Esophagus muscularis mucosa (tissue), 4 donors: Measurements from ENCODE around the gene EOGT. TPM values are rescaled to one million over a fixed set of nuclear protein-coding genes. Genes with fewer than 3 reads are reported as not detected.

ENCODE experiments used
- DNase-seq: peaks from one replicate; pipeline ENCODE4 v3.0.0-alpha.2; 2017; ENCODE audit errors: extremely low spot score
- H3K27ac ChIP-seq, 4 donors: fragments of 200-600 bp; sonication (generic); replicated peaks in 1 of 4; 1 replicate in 3 of 4; 2 replicates in 1 of 4; pipeline ENCODE4 v1.5.1; 2016 to 2019; ENCODE audit warnings: mild to moderate bottlenecking in 1 of 4
- H3K27me3 ChIP-seq, 4 donors: fragments of 200-600 bp; sonication (generic); one replicate each; pipeline versions ENCODE4 v1.5.1 to v1.6.0; 2016 to 2019
- H3K36me3 ChIP-seq, 4 donors: fragments of 200-600 bp; sonication (generic); one replicate each; pipeline ENCODE4 v1.5.1; 2016 to 2019
- H3K4me1 ChIP-seq, 4 donors: fragments of 200-600 bp; sonication (generic); one replicate each; pipeline ENCODE4 v1.5.1; 2016 to 2019
- H3K4me3 ChIP-seq, 4 donors: fragments of 200-600 bp; sonication (generic); 1 replicate in 2 of 4; 2 replicates in 2 of 4; pipeline ENCODE4 v1.5.1; 2016 to 2019; ENCODE audit warnings: mild to moderate bottlenecking in 4 of 4, moderate library complexity in 1 of 4
- H3K9me3 ChIP-seq, 4 donors: fragments of 200-600 bp; sonication (generic); 1 replicate in 3 of 4; 2 replicates in 1 of 4; pipeline ENCODE4 v1.5.1; 2016 to 2019
- CTCF ChIP-seq, 3 experiments: fragments of 200-600 bp in 2 of 3; fragments of 450-650 bp in 1 of 3; sonication (generic) in 2 of 3; IDR thresholded peaks; one replicate each; pipeline ENCODE4 v1.5.1; 2017 to 2019; ENCODE audit warnings: antibody characterized with exemption in 3 of 3, mild to moderate bottlenecking in 2 of 3, moderate library complexity in 1 of 3
- EP300 ChIP-seq: sonication (generic); formaldehyde crosslinking; IDR thresholded peaks from one replicate; pipeline ENCODE4 v1.6.1; 2017; ENCODE audit warnings: antibody characterized with exemption
- POLR2A ChIP-seq: fragments of 450-650 bp; IDR thresholded peaks from one replicate; pipeline ENCODE4 v1.6.1; 2017; ENCODE audit warnings: antibody characterized with exemption, moderate library complexity, mild to moderate bottlenecking, low read depth
- POLR2AphosphoS5 ChIP-seq, 2 donors: sonication (generic); formaldehyde crosslinking; IDR thresholded peaks; one replicate each; pipeline ENCODE4 v1.6.1; 2017; ENCODE audit warnings: antibody characterized with exemption in 2 of 2
- WGBS: methylation state at CpG from one replicate; pipeline ENCODE4 v1.1.5; 2018; 5-methylcytosine and 5-hydroxymethylcytosine counted together
- intact Hi-C: fragments of 100-400 bp; cut with DNase I; formaldehyde crosslinking; loops from one replicate; pipeline ENCODE4 v1.15.1; 2023
- total RNA-seq, 4 donors: library from RNA; depleted of rRNA; stranded (reverse); fragments of >200 nt; gene quantifications; one replicate each; pipeline versions ENCODE4 v1.1.0 to v1.2.1, GENCODE V29; 2016

The EOGT gene
- total RNA-seq, 4 donors from 2014 or later, result 96.5 to 129 (median 111) TPM

GRCh38 chr3:69008980-69009379, 4.5 kb downstream of the EOGT start:
- H3K27ac ChIP-seq, result peak overlapping the region; percentile 73 to 99 (median 98)
- H3K27me3 ChIP-seq, result no peaks in the 10 kb centered on the region
- DNase-seq, result no peak
- intact Hi-C loops, result no loop called here
- WGBS, result 44% methylated on average over 2 of the region's 2 CpGs
- TF ChIP-seq POLR2A, result no peak
- no peak for TF ChIP-seq CTCF (IDR thresholded peaks at IDR 0.05)
- peak overlapping the region in 3 of 4 donors; percentile 1 to 11 (median 2) for H3K4me3 ChIP-seq
- H3K4me1 ChIP-seq, result peaks cover 23 to 72% (median 51%) of the 10 kb centered on the region in 4 donors
- no peaks in the 10 kb centered on the region for H3K9me3 ChIP-seq
- peaks cover 16 to 58% (median 42%) of the 10 kb centered on the region in 4 donors for H3K36me3 ChIP-seq

GRCh38 chr3:69005791-69006482, 7.5 kb downstream of the EOGT start:
- peaks cover 24 to 89% (median 71%) of the 10 kb centered on the region in 4 donors for H3K36me3 ChIP-seq
- TF ChIP-seq CTCF (IDR thresholded peaks at IDR 0.05) (no peak), POLR2AphosphoS5 (IDR thresholded peaks at IDR 0.05) (no peak), EP300 (no peak), POLR2A (no peak)
- H3K27me3 ChIP-seq, result no peaks in the 10 kb centered on the region
- H3K27ac ChIP-seq, result peak overlapping the region in 1 of 4 donors; percentile 30
- H3K4me3 ChIP-seq, result no peak overlapping the region
- peak; percentile 21 for DNase-seq
- 84% methylated on average over 5 of the region's 5 CpGs for WGBS
- intact Hi-C loops, result no loop called here
- H3K9me3 ChIP-seq, result no peaks in the 10 kb centered on the region
- H3K4me1 ChIP-seq, result peaks cover 11 to 51% (median 31%) of the 10 kb centered on the region in 4 donors

- H3K4me1 ChIP-seq, result peaks cover 9 to 45% (median 24%) of the 10 kb centered on the region in 4 donors
- H3K27me3 ChIP-seq, result no peaks in the 10 kb centered on the region
- peak overlapping the region in 2 of 4 donors; percentile 17 to 30 for H3K27ac ChIP-seq
- WGBS, result 85% methylated on average over 6 of the region's 6 CpGs
- H3K9me3 ChIP-seq, result no peaks in the 10 kb centered on the region
- intact Hi-C loops, result no loop called here
- DNase-seq, result peak; percentile 19
- no peak overlapping the region for H3K4me3 ChIP-seq
- TF ChIP-seq CTCF (IDR thresholded peaks at IDR 0.05) (no peak), EP300 (no peak), POLR2AphosphoS5 (IDR thresholded peaks at IDR 0.05) (no peak), POLR2A (no peak)
- H3K36me3 ChIP-seq, result peaks cover 24 to 95% (median 74%) of the 10 kb centered on the region in 4 donors
Observed at GRCh38 chr3:69005071-69005790, 8.3 kb downstream of the EOGT start.

- Histone ChIP-seq H3K4me1 (peaks cover 2 to 45% (median 21%) of the 10 kb centered on the region in 4 donors), H3K4me3 (no peak overlapping the region), H3K27ac (no peak overlapping the region), H3K9me3 (no peaks in the 10 kb centered on the region), H3K36me3 (peaks cover 24 to 97% (median 84%) of the 10 kb centered on the region in 4 donors), H3K27me3 (no peaks in the 10 kb centered on the region)
- TF ChIP-seq EP300 (no peak), CTCF (IDR thresholded peaks at IDR 0.05) (no peak), POLR2AphosphoS5 (IDR thresholded peaks at IDR 0.05) (no peak), POLR2A (no peak)
- DNase-seq, result no peak
- 82% methylated on average over 9 of the region's 9 CpGs for WGBS
- intact Hi-C loops, result no loop called here
Observed at GRCh38 chr3:69004138-69004537, 9.3 kb downstream of the EOGT start.
